Measurements from ENCODE around the gene STON1.
"Not testable (repeated sequence)": the region's sequence is repeated elsewhere in the genome, so short reads cannot be mapped to it uniquely, and the experiment has no call there.

STON1 gene

DNA sequence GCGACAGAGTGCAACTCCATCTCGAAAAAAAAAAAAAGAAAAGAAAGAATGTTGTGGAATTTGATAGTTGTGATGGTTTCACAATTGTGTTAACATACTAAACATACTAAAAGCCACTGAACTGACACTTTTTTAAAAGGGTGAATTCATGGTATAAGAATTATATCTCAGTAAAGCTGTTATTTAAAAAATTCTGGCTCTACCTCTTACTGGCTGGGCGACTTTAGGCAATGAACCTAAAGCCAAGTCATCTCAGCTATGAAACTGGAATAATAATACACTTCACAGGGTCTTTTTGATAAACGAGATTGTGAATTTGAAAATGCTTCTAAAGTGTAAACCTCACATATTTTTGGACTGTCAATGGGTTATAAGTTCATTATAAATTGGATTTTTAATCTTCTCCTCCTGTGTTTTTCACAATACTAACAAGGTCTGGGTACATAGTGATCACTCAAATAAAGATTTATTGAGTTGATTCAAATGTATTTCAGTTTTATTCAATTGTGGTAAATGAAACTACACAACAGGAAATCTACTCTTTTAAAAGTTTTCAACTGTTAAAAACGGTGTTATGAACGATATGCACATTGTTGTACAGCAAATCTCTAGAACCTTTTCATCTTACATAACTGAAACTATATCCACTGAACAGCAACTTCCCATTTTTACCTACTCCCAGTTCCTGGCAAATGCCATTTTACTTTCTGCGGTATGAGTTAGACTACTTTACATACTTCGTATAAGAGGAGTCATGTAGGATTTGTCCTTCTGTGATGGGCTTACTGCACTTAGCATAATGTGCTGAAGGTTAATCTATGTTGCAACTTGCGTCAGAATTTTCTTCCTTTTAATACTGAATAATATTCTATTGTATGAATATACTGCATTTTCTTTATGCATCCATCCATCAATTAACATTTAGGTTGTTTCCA lies 44.7 kb downstream of the STON1 start:
- no peak for DNase-seq

DNA sequence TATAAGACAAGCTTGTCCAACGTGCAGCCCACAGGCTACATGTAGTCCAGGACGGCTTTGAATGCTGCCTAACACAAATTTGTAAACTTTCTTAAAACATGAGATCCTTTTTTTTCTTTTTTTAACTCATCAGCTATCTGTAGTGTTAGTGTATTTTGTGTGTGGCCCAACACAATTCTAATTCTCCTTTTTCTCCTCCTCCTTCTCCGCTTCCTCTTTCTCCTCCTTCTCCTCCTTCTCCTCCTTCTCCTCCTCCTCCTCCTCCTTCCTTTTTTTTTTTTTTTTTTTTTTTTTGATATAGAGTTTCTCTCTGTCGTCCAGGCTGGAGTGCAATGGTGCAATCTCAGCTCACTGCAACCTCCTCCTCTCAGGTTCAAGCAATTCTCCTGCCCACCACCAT lies 48.4 kb downstream of the STON1 start:
- no peak for DNase-seq

DNA sequence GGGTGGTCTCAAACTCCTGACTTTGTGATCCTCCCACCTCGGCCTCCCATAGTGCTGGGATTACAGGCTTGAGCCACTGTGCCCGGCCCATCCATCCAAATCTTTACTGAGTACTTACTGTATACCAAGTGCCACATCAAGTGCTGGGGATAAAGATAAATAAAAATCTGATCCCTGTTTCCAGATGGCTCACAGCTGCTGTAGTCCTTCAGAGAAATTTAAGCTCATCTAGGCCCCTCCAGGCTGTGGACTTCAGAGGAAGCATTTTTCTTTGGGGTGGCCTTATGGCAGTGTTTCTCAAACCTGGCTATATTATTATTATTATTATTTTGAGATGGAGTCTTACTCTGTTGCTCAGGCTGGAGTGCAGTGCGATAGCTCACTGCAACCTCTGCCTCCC lies 54.0 kb downstream of the STON1 start:
- DNase-seq, result no peak

DNA sequence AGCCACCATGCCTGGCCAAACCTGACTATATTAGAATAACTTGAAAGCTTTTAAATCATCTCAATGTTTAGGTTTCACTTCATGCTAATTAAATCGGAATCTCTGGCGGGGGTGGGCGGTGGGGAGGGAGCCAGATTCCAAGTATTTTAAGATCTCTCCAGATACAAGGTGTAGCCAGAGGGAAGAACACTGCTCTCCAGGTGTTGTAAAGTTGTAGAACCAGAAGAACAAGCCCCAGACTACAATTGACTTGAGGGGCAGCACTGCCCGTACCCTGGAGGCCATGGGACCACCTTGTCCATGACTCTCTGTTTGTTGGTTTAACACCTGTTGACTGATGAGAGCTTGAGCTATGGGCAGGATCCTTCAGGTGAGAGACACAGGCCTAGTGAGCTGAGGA lies 54.6 kb downstream of the STON1 start:
- no peak for DNase-seq

DNA sequence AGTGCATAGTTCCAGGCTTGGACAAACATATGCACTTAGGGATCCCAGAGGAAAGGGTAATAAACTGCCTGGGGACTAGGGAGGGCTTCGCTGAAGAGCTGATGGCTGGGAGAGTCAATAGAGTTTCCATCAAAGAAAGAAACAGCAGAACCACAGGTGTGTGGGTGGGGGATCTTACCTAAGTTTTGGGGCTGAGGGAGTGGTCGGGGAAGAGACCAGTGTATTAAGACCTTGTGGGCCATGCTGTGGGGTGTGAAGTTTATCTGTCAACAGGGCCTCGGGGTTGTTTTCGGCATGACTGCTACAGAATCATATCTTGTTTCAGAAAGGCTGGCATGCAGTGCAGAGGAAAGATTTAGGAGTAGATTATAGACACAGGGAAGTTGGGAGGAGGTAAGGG lies 56.5 kb downstream of the STON1 start:
- no peak for DNase-seq

DNA sequence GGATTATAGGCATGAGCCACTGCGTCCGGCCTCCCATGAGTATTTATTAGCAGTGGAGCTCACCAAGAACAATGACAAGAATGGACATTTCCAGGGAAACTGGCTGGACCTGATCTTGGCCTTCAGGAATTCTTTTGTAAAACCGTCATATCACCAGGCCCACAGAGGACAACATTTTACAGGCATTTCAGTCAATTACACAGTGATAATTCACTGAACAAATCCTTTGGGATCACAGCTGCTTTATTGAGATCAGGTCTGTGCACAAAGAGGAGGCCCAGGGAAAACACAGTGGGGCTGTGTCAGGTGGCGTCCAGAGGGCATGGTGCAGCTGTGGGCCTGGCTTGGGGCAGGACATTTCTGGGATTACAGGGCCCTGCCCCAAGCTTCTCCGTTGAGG lies 57.6 kb downstream of the STON1 start:
- DNase-seq, result no peak

DNA sequence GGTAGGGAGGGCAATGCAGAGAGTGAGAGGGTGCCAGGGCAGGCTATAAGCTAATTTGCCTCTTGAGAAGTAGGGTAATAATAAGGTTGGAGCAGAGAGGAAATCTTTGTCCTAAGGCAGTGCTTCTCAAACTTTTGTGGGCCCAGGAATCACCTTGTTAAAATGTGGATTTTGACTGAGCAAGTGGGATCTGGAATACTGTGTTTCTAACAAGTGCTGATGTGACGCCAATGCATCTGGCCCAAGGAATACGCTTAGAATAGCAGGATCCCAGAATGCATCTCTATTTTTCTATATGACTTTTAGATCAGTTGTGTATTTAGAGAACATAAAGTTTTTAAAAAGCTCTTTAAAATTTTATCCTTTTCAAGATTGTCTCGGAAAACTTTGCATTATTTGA lies 58.0 kb downstream of the STON1 start:
- DNase-seq, result no peak

DNA sequence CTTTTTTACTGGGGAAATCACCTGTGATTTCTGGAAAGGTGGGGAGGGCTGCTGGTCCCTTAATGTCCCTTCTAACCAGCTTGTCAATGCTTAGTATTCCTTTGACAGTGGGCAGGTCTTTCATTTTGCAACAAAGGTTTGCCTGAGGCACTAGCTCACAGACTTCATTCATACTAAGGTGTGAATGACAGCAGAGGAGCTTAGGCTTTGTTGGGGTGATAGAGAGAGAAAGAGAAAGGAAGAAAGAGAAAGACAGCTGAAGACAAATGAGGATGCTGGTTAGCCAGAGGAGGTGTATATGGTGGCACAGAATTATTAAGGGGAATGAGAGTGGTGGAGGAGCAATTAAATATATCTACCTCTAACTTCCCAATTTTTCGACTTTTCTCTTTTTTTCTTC lies 58.8 kb downstream of the STON1 start:
- DNase-seq, result no peak

DNA sequence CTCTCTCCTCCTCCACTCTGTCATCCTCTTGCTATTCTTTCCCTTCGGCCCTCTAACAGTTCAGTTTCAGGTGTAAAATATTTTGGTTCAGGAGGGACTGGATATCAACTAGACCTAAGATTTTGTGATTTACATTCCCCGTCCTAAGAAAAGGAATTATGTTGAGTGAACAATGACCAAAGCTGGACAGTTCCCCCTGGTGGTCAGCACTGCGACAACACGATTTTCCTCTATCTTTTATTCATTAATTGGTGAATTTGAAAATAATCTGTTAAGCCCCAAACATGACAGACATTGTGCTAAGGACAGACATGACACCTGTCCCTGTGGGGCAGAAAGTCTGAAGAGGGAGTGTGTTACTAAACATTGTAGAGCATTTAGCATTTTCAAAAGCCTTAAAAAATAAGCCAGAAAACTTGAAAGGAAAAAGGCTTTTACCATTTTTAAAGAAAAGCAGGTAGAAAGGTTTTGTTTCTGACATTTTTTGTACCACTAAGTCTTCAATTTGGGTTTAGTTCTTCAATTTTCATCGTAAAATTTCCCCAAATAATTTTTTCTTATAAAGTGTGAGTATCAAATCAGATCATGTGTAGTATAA lies 59.3 kb downstream of the STON1 start:
- DNase-seq, result no peak

DNA sequence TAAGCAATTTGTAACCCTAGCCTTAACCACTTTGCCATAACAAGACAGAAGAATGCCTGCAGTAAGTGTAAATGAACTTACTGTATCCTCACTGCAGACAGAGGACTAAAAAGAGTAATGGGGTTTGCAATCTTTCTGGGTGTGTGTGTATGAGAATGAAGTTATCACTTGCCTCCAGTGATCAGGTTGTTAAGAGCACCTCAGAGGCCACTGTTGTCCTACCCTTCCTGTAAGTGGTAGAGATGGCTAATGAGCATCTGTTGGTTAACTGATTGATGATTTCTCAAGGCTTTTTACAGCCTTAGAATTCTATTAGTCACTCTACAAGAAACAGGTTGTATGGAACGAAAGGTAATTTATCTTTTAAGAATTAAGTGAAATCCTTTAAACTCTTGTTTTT lies 60.1 kb downstream of the STON1 start:
- DNase-seq, result no peak

DNA sequence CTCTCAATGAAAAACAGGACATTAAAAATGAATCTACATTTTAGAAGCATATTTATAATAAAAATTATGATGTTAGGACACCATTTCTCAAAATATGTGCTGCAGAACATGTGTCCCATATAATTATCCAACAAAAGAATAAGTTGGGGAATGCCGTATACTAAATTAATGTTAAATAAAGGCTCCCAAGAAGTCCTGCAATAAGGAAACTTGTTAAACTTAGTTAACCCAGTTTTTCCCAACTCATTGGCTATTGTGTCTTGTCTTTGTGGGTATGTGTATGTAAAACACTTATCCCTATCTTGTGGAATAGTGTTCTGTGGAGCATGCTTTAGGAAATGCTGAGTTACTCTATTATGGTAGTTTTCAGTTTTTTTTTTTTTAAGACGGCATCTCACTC lies 62.1 kb downstream of the STON1 start:
- DNase-seq, result no peak

DNA sequence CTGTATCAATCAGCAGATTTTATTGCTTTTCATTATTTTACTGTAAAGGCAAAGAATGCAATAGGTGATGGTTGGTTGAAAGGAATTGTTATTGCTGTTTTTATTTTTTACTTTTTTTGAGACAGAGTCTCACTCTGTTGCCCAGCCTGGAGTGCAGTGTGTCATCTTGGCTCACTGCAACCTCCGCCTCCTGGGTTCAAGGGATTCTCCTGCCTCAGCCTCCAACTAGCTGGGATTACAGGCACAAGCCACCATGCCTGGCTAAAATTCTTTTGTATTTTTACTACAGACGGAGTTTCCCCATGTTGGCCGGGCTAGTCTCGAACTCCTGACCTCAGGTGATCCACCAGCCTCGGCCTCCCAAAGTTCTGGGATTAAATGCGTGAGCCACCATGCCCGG lies 66.8 kb downstream of the STON1 start:
- DNase-seq, result not testable (repeated sequence)

DNA sequence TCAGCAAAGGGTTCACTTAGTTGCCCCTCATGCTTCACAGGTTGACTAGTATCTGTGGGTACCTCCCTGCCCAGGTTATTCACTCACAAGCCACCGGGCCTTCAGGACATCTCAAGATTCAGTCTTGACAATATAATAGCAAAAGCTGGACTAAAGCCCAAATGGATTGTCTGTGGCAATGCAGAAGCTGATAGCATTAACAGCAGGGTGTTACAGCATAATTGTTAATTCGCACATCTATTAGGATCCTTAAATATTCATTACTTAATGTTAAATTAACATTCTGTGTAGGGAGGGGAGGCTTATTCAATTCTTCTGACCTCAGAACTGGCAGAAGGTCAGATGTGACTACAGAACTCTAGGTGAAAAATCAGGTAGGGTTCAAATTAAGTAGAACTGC lies 67.5 kb downstream of the STON1 start:
- DNase-seq, result no peak

DNA sequence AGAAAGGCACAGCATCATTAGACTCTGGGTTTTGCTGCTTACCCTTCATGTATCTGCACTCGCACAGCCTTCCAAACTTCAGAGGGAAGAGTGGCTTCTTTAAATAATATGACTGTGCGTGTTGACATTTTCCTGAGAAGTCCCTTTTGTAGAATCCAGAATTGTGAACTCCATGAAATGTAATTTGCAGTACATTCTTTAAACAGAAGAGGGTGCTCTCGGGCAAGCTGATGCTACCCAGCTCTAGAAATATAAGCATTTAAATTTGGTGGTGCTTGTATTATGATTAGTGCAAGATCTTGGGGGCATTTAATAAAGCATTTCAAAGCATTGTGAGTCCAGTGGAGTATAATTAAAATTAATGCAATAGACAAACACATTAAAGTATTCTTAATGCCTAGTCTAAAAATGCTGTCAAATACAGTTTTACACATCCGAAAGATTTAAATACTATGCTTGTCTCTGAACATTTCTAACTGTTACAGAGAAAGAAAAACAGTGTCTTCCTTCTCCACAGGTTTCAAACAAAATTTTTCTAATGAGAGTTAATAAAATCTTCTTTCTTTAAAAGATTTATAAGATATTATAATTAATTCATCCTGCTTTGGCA lies 70.4 kb downstream of the STON1 start:
- no peak for DNase-seq

DNA sequence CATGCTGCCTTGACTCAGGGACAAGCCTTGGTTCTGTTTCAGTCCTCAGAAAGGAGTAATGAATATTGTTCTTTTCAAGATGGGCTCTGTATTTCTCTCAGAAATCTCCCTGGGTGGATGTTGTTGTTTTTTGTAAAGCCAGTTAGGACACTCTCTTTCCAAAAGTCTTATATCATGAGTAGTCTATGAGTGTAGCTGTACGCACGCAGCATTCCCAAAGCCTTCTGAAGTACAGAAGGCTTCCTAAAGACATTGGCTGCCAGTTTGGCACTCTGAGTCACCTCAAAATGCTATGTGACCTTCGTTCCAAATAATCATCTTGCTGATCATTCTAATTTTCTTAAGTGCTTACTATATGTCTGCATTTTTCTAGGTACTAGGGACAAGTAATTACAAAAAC lies 71.0 kb downstream of the STON1 start:
- no peak for DNase-seq

DNA sequence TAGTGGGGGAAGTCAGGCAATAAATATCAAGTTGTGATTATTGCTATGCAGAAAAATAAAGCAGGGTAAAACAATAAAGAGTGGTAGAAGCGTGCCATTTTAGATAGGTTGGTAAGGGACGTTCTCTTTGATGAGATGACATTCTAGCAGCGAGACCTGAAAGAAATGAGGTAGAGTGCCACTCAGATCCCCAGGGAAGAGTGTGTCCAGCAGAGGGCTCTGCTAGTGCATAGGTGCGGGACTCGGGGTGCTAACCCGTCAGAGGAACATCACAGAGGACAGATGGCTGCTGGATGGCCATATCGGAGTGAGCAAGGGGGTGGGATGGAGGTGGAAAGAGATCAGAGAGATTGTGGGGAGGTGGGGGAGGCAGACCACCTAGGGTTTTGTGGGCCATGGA lies 71.4 kb downstream of the STON1 start:
- no peak for DNase-seq

DNA sequence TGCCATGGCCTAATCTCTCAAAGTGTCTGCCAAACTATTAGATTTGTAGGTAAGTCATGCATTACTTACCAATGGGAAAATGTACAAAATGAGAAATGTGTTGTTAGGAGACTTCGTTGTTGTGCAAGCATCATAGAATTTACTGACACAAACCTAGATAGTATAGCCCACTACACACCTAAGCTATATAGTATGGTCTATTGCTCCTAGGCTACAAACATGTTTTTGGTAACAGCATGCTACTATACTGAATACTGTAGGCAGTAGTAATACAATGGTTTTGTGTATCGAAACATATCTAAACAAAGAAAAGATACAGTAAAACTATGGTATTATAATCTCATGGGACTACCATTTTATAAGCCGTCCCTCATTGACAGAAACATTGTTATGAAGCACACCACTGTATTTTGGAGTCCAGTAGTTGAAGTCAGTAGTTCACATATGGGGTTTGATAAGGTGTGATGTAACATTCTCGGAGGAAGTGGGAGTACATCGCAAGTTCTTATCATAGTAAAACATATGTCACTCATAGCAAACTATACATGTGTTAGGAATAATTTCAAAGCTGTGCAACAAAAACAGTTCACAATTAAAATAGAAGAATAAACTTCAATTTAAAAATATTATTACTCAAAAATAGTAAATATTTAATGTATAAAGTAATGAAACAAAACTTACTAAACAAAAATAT lies 75.7 kb downstream of the STON1 start:
- no peak for DNase-seq

DNA sequence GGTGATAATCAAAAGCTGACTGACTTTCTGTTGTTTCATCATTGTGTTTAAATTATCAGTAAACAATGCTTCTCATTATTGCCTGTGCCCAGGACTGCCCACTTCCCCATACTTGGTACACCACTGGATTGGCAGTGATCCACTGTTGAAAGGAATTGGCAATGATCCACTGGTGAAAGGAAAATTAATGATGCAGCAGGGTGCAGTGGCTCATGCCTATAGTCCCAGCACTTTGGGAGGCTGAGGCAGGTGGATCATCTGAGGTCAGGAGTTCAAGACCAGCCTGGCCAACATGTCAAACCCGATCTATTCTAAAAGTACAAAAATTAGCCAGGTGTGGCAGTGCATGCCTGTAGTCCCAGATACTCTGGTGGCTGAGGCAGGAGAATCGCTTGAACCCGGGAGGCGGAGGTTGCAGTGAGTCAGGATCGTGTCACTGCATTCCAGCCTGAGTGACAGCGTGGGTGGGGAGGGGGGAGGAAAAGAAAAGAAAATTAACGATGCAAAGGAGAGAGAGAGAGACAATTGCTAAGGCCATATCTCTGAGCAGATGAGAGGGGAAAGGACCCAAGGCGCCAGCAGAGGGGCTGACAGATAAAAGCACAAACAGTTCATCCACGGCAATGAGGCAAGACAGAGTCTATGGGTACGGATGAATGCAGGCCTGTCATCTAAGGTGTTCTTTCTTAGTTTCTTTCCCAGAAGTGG lies 77.5 kb downstream of the STON1 start:
- no peak for DNase-seq

DNA sequence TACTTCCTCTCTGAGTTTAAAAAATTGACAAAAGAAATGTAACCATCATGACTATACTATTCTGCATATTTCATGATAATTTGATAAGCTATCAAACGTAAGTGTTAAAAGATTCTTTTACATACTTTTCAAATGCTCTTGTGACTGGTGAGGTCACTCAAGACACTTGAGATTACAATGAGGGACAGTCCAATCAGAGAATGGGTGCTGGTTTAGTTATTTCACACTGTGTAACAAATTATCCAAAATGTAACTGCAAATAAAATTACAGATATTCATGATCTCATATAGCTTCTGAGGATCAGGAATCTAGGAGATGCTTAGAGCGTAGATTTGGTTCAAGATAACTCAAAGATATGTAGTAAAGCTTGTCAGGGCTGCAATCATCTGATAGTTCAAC lies 83.3 kb downstream of the STON1 start:
- DNase-seq, result no peak

DNA sequence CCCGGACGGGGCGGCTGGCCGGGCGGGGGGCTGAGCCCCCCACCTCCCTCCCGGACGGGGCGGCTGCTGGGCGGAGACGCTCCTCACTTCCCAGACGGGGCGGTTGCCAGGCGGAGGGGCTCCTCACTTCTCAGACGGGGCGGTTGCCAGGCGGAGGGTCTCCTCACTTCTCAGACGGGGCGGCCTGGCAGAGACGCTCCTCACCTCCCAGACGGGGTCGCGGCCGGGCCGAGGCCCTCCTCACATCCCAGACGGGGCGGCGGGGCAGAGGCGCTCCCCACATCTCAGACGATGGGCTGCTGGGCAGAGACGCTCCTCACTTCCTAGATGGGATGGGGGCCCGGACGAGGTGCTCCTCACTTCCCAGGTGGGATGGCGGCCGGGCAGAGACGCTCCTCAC lies 84.6 kb downstream of the STON1 start:
- DNase-seq, result not testable (repeated sequence)

DNA sequence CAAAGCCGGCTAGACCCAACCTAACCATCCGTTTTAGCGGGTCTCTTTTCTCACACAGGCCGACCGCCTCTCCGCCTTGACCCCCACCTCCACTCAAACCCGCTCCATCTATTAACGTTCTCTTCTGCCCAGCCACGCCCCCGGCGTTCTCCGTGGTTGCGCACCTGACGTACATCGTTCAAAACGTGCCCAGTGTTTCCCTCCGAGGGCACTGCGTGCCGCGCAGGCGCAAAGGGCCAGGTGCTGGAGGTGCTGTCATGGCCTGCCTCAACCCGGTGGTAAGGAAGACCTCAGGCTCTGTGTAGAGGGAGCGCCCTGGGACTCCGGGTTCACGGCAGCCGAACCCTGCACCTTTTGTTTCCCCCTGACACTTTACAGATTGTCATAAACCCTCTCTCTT lies 87.7 kb downstream of the STON1 start, which contains the start of gene GTF2A1L:
Gene GTF2A1L (plus strand): TSS at position 239 of the 400 bp plus-strand sequence. CDS start 19 bp downstream, at position 258.
- no peak for DNase-seq

DNA sequence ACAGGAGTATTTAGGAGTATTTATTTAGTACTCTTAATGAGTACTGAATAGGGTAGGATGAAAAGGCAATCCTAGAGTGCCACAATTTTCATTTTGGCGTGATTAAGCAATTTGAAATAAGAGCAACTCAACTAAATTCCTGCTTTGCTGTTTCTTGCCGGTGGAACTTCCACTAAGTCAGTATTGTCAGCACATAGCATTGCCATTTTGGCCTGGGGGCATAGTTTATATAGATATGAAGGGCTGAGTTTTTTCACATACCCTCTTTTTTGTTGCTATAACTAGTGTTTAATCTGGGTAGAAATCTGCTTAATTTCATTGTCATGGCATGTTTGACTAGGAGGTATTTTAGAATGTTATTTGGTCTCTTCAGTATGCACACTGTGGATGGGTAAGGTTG lies 89.6 kb downstream of the STON1 start:
- DNase-seq, result no peak

DNA sequence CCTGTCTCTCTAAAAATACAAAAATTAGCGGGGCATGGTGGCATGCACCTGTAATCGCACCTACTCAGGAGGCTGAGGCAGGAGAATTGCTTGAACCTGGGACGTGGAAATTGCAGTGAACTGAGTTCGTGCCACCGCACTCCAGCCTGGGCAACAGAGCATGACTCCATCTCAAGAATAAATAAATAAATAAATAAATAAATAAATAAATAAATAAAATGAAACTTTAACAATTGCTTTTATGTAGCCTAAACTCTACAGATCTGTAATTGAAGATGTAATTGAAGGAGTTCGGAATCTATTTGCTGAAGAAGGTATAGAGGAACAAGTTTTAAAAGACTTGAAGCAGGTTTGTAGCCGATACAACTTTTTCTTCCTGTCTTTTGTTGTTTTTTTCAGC lies 90.7 kb downstream of the STON1 start:
- DNase-seq, result no peak

All from central memory CD4-positive, alpha-beta T cell (primary cell).